Smooth muscle cell (in vitro differentiated cells): ENCODE data around the gene MTHFD1L. TPM values are rescaled to one million over a fixed set of nuclear protein-coding genes. Genes with fewer than 3 reads are reported as not detected.

Experiments
- DNase-seq: peaks from one replicate; lab custom pipeline; 2025; ENCODE audit not compliant: unreplicated experiment; lab: John Stamatoyannopoulos, UW
- H2AFZ ChIP-seq: fragments of 200-600 bp; sonication (generic); 2 replicates; pipeline ENCODE4 v1.6.0; 2016; ENCODE audit warnings: antibody characterized with exemption, low read depth, mild to moderate bottlenecking
- H3F3A ChIP-seq: fragments of 200-600 bp; sonication (generic); 2 replicates; pipeline ENCODE4 v1.6.0; 2017; ENCODE audit warnings: antibody characterized with exemption, low read depth
- H3K27ac ChIP-seq: fragments of 200-600 bp; sonication (generic); 2 replicates; pipeline ENCODE4 v1.5.1; 2016; ENCODE audit warnings: low read depth, mild to moderate bottlenecking
- H3K27me3 ChIP-seq: fragments of 200-600 bp; sonication (generic); 2 replicates; pipeline ENCODE4 v1.6.1; 2016; ENCODE audit warnings: low read depth, mild to moderate bottlenecking
- H3K36me3 ChIP-seq: fragments of 200-600 bp; sonication (generic); 2 replicates; pipeline ENCODE4 v1.5.1; 2016; ENCODE audit warnings: low read depth
- H3K4me1 ChIP-seq: fragments of 200-600 bp; sonication (generic); 2 replicates; pipeline ENCODE4 v1.5.1; 2016; ENCODE audit warnings: low read depth
- H3K4me2 ChIP-seq: fragments of 200-600 bp; sonication (generic); 2 replicates; pipeline ENCODE4 v1.6.0; 2016; ENCODE audit warnings: mild to moderate bottlenecking
- H3K4me3 ChIP-seq: fragments of 200-600 bp; sonication (generic); 2 replicates; pipeline ENCODE4 v1.5.1; 2016; ENCODE audit warnings: mild to moderate bottlenecking
- H3K79me2 ChIP-seq: fragments of 200-600 bp; sonication (generic); 2 replicates; pipeline ENCODE4 v1.6.0; 2016; ENCODE audit warnings: low read depth, mild to moderate bottlenecking
- H3K9ac ChIP-seq: fragments of 200-600 bp; sonication (generic); 2 replicates; pipeline ENCODE4 v1.6.0; 2016; ENCODE audit warnings: low read depth
- H3K9me3 ChIP-seq: fragments of 200-600 bp; sonication (generic); replicated peaks from 2 replicates; pipeline ENCODE4 v1.5.1; 2016; ENCODE audit warnings: low read depth
- H4K20me1 ChIP-seq: fragments of 200-600 bp; sonication (generic); 2 replicates; pipeline ENCODE4 v1.6.0; 2016; ENCODE audit warnings: low read depth
- CTCF ChIP-seq: fragments of 200-600 bp; sonication (generic); IDR thresholded peaks from 2 replicates; pipeline ENCODE4 v1.5.1; 2017; ENCODE audit warnings: borderline replicate concordance, mild to moderate bottlenecking, antibody characterized with exemption; ENCODE audit not compliant: insufficient read depth, poor library complexity, severe bottlenecking
- WGBS: methylation state at CpG from one replicate; pipeline ENCODE4 v1.1.7; 2016; ENCODE audit warnings: low lambda C conversion rate; 5-methylcytosine and 5-hydroxymethylcytosine counted together
- polyA plus RNA-seq: library from polyadenylated mRNA; unstranded; fragments of >200 nt; fragmentation: Nextera tagmentation; extraction: Ambion mirVana; gene quantifications from 2 replicates; pipeline ENCODE4 v1.2.1, GENCODE V29; 2016
- total RNA-seq: library from RNA; depleted of rRNA; stranded (reverse); fragments of >200 nt; gene quantifications from 2 replicates; pipeline ENCODE4 v1.2.3, GENCODE V29; 2014

MTHFD1L gene
- total and polyA plus RNA-seq, 2 experiments from 2014 or later, result 35.9 to 46.2 TPM

GRCh38 chr6:150841189-150841588, 24.3 kb upstream of the MTHFD1L start:
- Histone ChIP-seq H3K4me1 (no peaks in the 10 kb centered on the region), H3F3A (no peaks in the 10 kb centered on the region), H4K20me1 (peaks cover 11% of the 10 kb centered on the region), H3K9ac (no peak overlapping the region), H3K27ac (no peak overlapping the region), H3K9me3 (no peaks in the 10 kb centered on the region), H3K36me3 (peaks cover 5% of the 10 kb centered on the region), H3K4me3 (no peak overlapping the region), H3K79me2 (no peaks in the 10 kb centered on the region), H2AFZ (no peak overlapping the region), H3K4me2 (no peak overlapping the region), H3K27me3 (no peaks in the 10 kb centered on the region)
- 96% methylated on average over 5 of the region's 5 CpGs for WGBS
- no peak for TF ChIP-seq CTCF
- DNase-seq, result no peak

- no peak for DNase-seq
- H3K4me1 ChIP-seq, result no peaks in the 10 kb centered on the region
- no peaks in the 10 kb centered on the region for H3K27me3 ChIP-seq
- H3K36me3 ChIP-seq, result peaks cover 5% of the 10 kb centered on the region
- no peak overlapping the region for H3K9ac ChIP-seq
- no peak overlapping the region for H3K4me2 ChIP-seq
- no peak overlapping the region for H3K27ac ChIP-seq
- no peaks in the 10 kb centered on the region for H3K79me2 ChIP-seq
- no peaks in the 10 kb centered on the region for H3F3A ChIP-seq
- no peak for TF ChIP-seq CTCF
- H2AFZ ChIP-seq, result no peak overlapping the region
- no peak overlapping the region for H3K4me3 ChIP-seq
- H3K9me3 ChIP-seq, result no peaks in the 10 kb centered on the region
- 91% methylated on average over 3 of the region's 3 CpGs for WGBS
- peaks cover 6% of the 10 kb centered on the region for H4K20me1 ChIP-seq
Measured at GRCh38 chr6:150841697-150842096, 23.8 kb upstream of the MTHFD1L start.

- no peak for TF ChIP-seq CTCF
- 89% methylated on average over 3 of the region's 3 CpGs for WGBS
- no peaks in the 10 kb centered on the region for H3K9me3 ChIP-seq
- no peak overlapping the region for H3K27ac ChIP-seq
- H4K20me1 ChIP-seq, result peaks cover 14% of the 10 kb centered on the region
- H3K4me2 ChIP-seq, result no peak overlapping the region
- H3K27me3 ChIP-seq, result no peaks in the 10 kb centered on the region
- no peak overlapping the region for H3K9ac ChIP-seq
- DNase-seq, result no peak
- H3K79me2 ChIP-seq, result no peaks in the 10 kb centered on the region
- no peak overlapping the region for H3K4me3 ChIP-seq
- no peak overlapping the region for H2AFZ ChIP-seq
- H3F3A ChIP-seq, result no peaks in the 10 kb centered on the region
- H3K36me3 ChIP-seq, result peaks cover 5% of the 10 kb centered on the region
- H3K4me1 ChIP-seq, result no peaks in the 10 kb centered on the region
Measured at GRCh38 chr6:150844371-150844770, 21.1 kb upstream of the MTHFD1L start.

- 88% methylated on average over 5 of the region's 5 CpGs for WGBS
- H3K27me3 ChIP-seq, result no peaks in the 10 kb centered on the region
- H3K9ac ChIP-seq, result no peak overlapping the region
- no peak overlapping the region for H2AFZ ChIP-seq
- no peaks in the 10 kb centered on the region for H3K79me2 ChIP-seq
- no peak for DNase-seq
- H3K27ac ChIP-seq, result no peak overlapping the region
- no peak for TF ChIP-seq CTCF
- H4K20me1 ChIP-seq, result peaks cover 14% of the 10 kb centered on the region
- H3K4me1 ChIP-seq, result no peaks in the 10 kb centered on the region
- H3K36me3 ChIP-seq, result no peaks in the 10 kb centered on the region
- H3K4me3 ChIP-seq, result no peak overlapping the region
- H3K9me3 ChIP-seq, result no peaks in the 10 kb centered on the region
- H3F3A ChIP-seq, result no peaks in the 10 kb centered on the region
- H3K4me2 ChIP-seq, result no peak overlapping the region
Measured at GRCh38 chr6:150846641-150847040, 18.9 kb upstream of the MTHFD1L start.
